Large intestine (tissue), 3 donors: ENCODE results near the gene PCDHGB6. TPM values are rescaled to one million over a fixed set of nuclear protein-coding genes. Genes with fewer than 3 reads are reported as not detected.

ENCODE experiments used
- DNase-seq, 2 donors: peaks; one replicate each; pipeline versions ENCODE4 v3.0.0 to v3.0.0-alpha.2; 2013
- H3K27ac ChIP-seq: one replicate; pipeline ENCODE4 v1.5.1; 2013; ENCODE audit warnings: low read length
- H3K27me3 ChIP-seq: 2 replicates; pipeline ENCODE4 v1.6.1; 2013; ENCODE audit warnings: low read length; ENCODE audit not compliant: control insufficient read depth, insufficient read depth
- H3K36me3 ChIP-seq: 2 replicates; pipeline ENCODE4 v1.6.1; 2013; ENCODE audit warnings: low read length; ENCODE audit not compliant: control insufficient read depth, insufficient read depth
- H3K4me1 ChIP-seq: one replicate; pipeline ENCODE4 v1.6.1; 2013; ENCODE audit warnings: low read length; ENCODE audit not compliant: control insufficient read depth, insufficient read depth
- H3K4me3 ChIP-seq: one replicate; pipeline ENCODE4 v1.5.1; 2013; ENCODE audit warnings: low read length
- H3K9me3 ChIP-seq: one replicate; pipeline ENCODE4 v1.6.1; 2013; ENCODE audit warnings: mild to moderate bottlenecking, low read depth, low read length, moderate library complexity; ENCODE audit not compliant: control insufficient read depth
- WGBS: methylation state at CpG from one replicate; pipeline ENCODE4 v1.1.5; 2013; ENCODE audit warnings: low lambda C conversion rate; ENCODE audit not compliant: insufficient coverage; 5-methylcytosine and 5-hydroxymethylcytosine counted together
- polyA plus RNA-seq: library from polyadenylated mRNA; unstranded; fragments of 120-200 nt; gene quantifications from one replicate; pipeline ENCODE4 v1.2.1, GENCODE V29; 2013

PCDHGB6 gene
- polyA plus RNA-seq, 1 donor = 2.9 TPM

GRCh38 chr5:141439411-141440141, 31.8 kb downstream of the PCDHGB6 start:
- no peak for DNase-seq
- Histone ChIP-seq H3K9me3 (peaks cover 21% of the 10 kb centered on the region), H3K4me1 (no peaks in the 10 kb centered on the region), H3K36me3 (no peaks in the 10 kb centered on the region), H3K27ac (no peak overlapping the region), H3K4me3 (no peak overlapping the region), H3K27me3 (no peaks in the 10 kb centered on the region)
- WGBS = no CpG with 5 or more reads among the region's 10 CpGs

- WGBS = 100% methylated on average over 1 of the region's 9 CpGs
- no peak for DNase-seq
- Histone ChIP-seq H3K9me3 (peaks cover 21% of the 10 kb centered on the region), H3K27ac (no peak overlapping the region), H3K27me3 (no peaks in the 10 kb centered on the region), H3K36me3 (no peaks in the 10 kb centered on the region), H3K4me1 (no peaks in the 10 kb centered on the region), H3K4me3 (no peak overlapping the region)
These were observed 32.5 kb downstream of the PCDHGB6 start for GRCh38 chr5:141440341-141440740.

DNA sequence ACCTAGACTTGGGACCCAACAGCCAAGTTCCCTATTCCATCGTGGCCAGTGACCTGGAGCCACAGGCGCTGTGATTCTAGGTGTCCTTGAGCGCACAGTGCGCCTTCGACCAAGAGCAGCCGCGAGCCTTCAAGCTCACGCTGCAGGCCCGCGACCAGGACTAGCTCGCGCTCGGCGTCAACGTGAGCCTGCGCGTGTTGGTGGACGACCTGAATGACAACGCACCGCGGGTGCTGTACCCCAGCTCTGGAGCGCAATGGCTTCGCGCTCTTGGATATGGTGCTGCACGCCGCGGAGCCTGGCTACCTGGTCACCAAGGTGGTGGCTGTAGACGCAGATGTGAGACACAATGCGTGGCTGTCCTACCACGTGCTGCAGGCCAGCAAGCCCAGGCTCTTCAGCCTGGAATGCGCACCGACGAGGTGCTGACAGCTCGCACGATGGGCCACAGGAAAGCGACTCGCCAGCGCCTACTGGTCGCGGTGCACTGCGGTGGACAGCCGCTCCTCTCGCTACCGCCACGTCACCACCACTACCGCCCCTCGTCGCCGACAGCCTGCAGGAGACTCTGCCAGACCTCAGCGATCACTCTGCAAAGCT, 33.9 kb downstream of the PCDHGB6 start:
- Histone ChIP-seq H3K9me3 (peaks cover 21% of the 10 kb centered on the region), H3K36me3 (no peaks in the 10 kb centered on the region), H3K27me3 (no peaks in the 10 kb centered on the region), H3K27ac (no peak overlapping the region), H3K4me1 (no peaks in the 10 kb centered on the region), H3K4me3 (no peak overlapping the region)
- no CpG with 5 or more reads among the region's 50 CpGs for WGBS
- DNase-seq = no peak

Other genes starting within 250 kb of the PCDHGB6 start
- gene PCDHB7, start 235.4 kb upstream of the PCDHGB6 start, polyA plus RNA-seq = 1.3 TPM
- 0.67 TPM for gene PCDHB8, start 230.2 kb upstream of the PCDHGB6 start, polyA plus RNA-seq
- gene PCDHB16, start 225.6 kb upstream of the PCDHGB6 start, polyA plus RNA-seq = 1.1 TPM
- gene PCDHB9, start 220.9 kb upstream of the PCDHGB6 start, polyA plus RNA-seq = 0.73 TPM
- 2.9 TPM for gene PCDHB10, start 215.7 kb upstream of the PCDHGB6 start, polyA plus RNA-seq
- 1.1 TPM for gene PCDHB11, start 208.4 kb upstream of the PCDHGB6 start, polyA plus RNA-seq
- 1.2 TPM for gene PCDHB12, start 199.3 kb upstream of the PCDHGB6 start, polyA plus RNA-seq
- gene PCDHB13, start 194.1 kb upstream of the PCDHGB6 start, polyA plus RNA-seq = 1.4 TPM
- gene PCDHB14, start 184.7 kb upstream of the PCDHGB6 start, polyA plus RNA-seq = 2.7 TPM
- 3.0 TPM for gene PCDHB15, start 162.6 kb upstream of the PCDHGB6 start, polyA plus RNA-seq
- gene SLC25A2, start 104.0 kb upstream of the PCDHGB6 start, polyA plus RNA-seq = 0.04 TPM
- gene TAF7, start 87.2 kb upstream of the PCDHGB6 start, polyA plus RNA-seq = 88.9 TPM
- gene PCDHGA1, start 77.5 kb upstream of the PCDHGB6 start, polyA plus RNA-seq = 0.30 TPM
- 1.3 TPM for gene PCDHGA2, start 69.3 kb upstream of the PCDHGB6 start, polyA plus RNA-seq
- 0.96 TPM for gene PCDHGA3, start 64.2 kb upstream of the PCDHGB6 start, polyA plus RNA-seq
- gene PCDHGB1, start 57.9 kb upstream of the PCDHGB6 start, polyA plus RNA-seq = 0.52 TPM
- gene PCDHGA4, start 53.0 kb upstream of the PCDHGB6 start, polyA plus RNA-seq = 0.79 TPM
- gene PCDHGB2, start 48.0 kb upstream of the PCDHGB6 start, polyA plus RNA-seq = 1.0 TPM
- 1.5 TPM for gene PCDHGA5, start 43.9 kb upstream of the PCDHGB6 start, polyA plus RNA-seq
- gene PCDHGB3, start 37.8 kb upstream of the PCDHGB6 start, polyA plus RNA-seq = 0.85 TPM
- 1.9 TPM for gene PCDHGA6, start 34.1 kb upstream of the PCDHGB6 start, polyA plus RNA-seq
- 0.69 TPM for gene PCDHGA7, start 25.3 kb upstream of the PCDHGB6 start, polyA plus RNA-seq
- gene PCDHGB4, start 20.3 kb upstream of the PCDHGB6 start, polyA plus RNA-seq = 1.4 TPM
- 0.19 TPM for gene PCDHGA8, start 15.4 kb upstream of the PCDHGB6 start, polyA plus RNA-seq
- gene PCDHGB5, start 10.1 kb upstream of the PCDHGB6 start, polyA plus RNA-seq = 1.8 TPM
- 1.9 TPM for gene PCDHGA9, start 5.2 kb upstream of the PCDHGB6 start, polyA plus RNA-seq
- gene PCDHGA10, start 5.0 kb downstream of the PCDHGB6 start, polyA plus RNA-seq = 2.1 TPM
- gene PCDHGB7, start 9.7 kb downstream of the PCDHGB6 start, polyA plus RNA-seq = 3.6 TPM
- gene PCDHGA11, start 13.0 kb downstream of the PCDHGB6 start, polyA plus RNA-seq = 1.4 TPM
- gene PCDHGA12, start 22.5 kb downstream of the PCDHGB6 start, polyA plus RNA-seq = 0.81 TPM
- gene PCDHGC3, start 67.9 kb downstream of the PCDHGB6 start, polyA plus RNA-seq = 30.4 TPM
- 1.7 TPM for gene PCDHGC4, start 77.0 kb downstream of the PCDHGB6 start, polyA plus RNA-seq
- 0.39 TPM for gene PCDHGC5, start 81.1 kb downstream of the PCDHGB6 start, polyA plus RNA-seq
- gene DIAPH1, start 211.0 kb downstream of the PCDHGB6 start, polyA plus RNA-seq = 89.4 TPM
- gene HDAC3, start 228.8 kb downstream of the PCDHGB6 start, polyA plus RNA-seq = 71.5 TPM
- 2.0 TPM for gene RELL2, start 229.0 kb downstream of the PCDHGB6 start, polyA plus RNA-seq
- gene FCHSD1, start 243.4 kb downstream of the PCDHGB6 start, polyA plus RNA-seq = 21.4 TPM